Gastrocnemius medialis (tissue), 4 donors: ENCODE results near the gene PIAS4.

ENCODE experiments used
- POLR2A ChIP-seq, 2 donors: fragments of 450-650 bp; IDR thresholded peaks; one replicate each; pipeline ENCODE4 v1.6.1; 2017; ENCODE audit warnings: antibody characterized with exemption in 2 of 2, mild to moderate bottlenecking in 2 of 2, moderate library complexity in 2 of 2
- TF ChIP-seq, protein P1 (sequence below), 5 experiments: fragments of 450-650 bp in 3 of 5; fragments of 200-600 bp in 2 of 5; sonication (generic) in 2 of 5; IDR thresholded peaks in 4 of 5; conservative IDR thresholded peaks in 1 of 5; 1 replicate in 4 of 5; 2 replicates in 1 of 5; pipeline ENCODE4 v1.5.1; 2016 to 2019; ENCODE audit warnings: antibody characterized with exemption in 5 of 5, mild to moderate bottlenecking in 3 of 5, moderate library complexity in 3 of 5

DNA sequence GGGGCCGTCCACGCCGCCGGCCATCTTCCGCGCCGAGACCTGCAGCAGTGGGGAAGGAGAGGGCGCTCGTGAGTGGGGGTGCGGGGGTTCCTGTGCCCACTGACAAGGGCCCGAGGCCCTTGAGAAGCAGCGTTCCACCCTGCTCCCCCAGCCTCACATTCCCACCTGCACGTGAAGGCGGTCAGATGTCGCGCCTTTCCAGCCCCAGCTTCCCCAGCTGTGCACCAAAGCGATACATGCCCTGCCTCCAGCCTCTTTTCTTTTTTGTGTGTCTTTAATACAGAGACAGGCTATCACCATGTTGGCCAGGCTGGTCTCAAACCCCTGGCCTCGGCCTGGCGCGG lies 47.6 kb downstream of the PIAS4 start:
- TF ChIP-seq, protein P1, sequence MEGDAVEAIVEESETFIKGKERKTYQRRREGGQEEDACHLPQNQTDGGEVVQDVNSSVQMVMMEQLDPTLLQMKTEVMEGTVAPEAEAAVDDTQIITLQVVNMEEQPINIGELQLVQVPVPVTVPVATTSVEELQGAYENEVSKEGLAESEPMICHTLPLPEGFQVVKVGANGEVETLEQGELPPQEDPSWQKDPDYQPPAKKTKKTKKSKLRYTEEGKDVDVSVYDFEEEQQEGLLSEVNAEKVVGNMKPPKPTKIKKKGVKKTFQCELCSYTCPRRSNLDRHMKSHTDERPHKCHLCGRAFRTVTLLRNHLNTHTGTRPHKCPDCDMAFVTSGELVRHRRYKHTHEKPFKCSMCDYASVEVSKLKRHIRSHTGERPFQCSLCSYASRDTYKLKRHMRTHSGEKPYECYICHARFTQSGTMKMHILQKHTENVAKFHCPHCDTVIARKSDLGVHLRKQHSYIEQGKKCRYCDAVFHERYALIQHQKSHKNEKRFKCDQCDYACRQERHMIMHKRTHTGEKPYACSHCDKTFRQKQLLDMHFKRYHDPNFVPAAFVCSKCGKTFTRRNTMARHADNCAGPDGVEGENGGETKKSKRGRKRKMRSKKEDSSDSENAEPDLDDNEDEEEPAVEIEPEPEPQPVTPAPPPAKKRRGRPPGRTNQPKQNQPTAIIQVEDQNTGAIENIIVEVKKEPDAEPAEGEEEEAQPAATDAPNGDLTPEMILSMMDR (IDR thresholded peaks at IDR 0.05 in 4 of 5, conservative IDR thresholded peaks at IDR 0.05 in 1 of 5) = no peak
- no peak for TF ChIP-seq POLR2A (IDR thresholded peaks at IDR 0.05)
